Measurements from ENCODE around the gene MGLL.

DNA sequence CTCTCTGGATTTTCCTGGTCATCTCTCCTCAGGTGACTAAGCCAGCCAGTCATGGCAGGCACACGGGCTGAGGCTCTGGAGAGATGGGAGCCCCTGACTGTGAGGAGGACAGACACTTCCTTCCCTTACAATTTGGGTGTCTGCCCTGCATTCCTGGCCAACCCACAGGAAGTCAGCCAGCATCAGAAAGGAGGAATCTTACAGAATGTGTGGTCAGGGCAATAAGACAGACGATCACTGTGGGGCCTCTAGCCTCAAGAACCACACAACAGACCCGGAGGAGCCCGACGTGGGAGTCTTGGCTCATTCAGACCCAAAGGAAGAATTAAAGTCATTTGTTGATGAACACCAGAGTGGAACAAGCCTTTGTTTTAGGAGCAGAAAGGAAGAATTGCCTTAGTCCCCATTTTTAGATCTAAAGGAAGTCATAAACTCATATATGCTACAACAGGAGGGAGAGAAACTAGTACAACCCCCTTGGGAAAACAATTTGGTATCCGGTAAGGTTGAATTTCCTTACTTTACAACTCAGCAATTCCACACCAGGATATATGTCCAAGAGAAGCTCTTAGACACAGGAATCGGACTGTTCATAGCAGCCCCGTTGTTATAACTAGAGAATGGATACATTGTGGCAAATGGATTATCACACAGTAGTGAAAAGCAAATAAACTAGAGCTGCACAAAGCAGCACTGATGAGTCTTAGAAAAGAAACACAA lies 87.4 kb downstream of the MGLL start:
- no peak for TF ChIP-seq CTCF (IDR thresholded peaks at IDR 0.05)
- TF ChIP-seq POLR2AphosphoS5 (IDR thresholded peaks at IDR 0.05; ENCODE audit: low read depth, low read length): no peak
- TF ChIP-seq REST (IDR thresholded peaks at IDR 0.05; ENCODE audit: insufficient read depth in 1 of 2, low read depth in 2 of 2, low read length in 1 of 2): no peak
